ENCODE measurements around the gene LTA4H.

- TF ChIP-seq EZH2 (IDR thresholded peaks at IDR 0.05; ENCODE audit: insufficient read depth, low read length) (no peak), CTCF (IDR thresholded peaks at IDR 0.05; ENCODE audit: insufficient read depth, low read depth, low read length) (no peak)
Observed at GRCh38 chr12:95999484-95999883, 35.9 kb downstream of the LTA4H start.

Measured in astrocyte (in vitro differentiated cells and primary cell).